ENCODE measurements around the gene RPS6KL1. TPM values are rescaled to one million over a fixed set of nuclear protein-coding genes. Genes with fewer than 3 reads are reported as not detected.

The RPS6KL1 gene
- total RNA-seq, 2 experiments from 2014 or later = 4.5 to 4.6 TPM

DNA sequence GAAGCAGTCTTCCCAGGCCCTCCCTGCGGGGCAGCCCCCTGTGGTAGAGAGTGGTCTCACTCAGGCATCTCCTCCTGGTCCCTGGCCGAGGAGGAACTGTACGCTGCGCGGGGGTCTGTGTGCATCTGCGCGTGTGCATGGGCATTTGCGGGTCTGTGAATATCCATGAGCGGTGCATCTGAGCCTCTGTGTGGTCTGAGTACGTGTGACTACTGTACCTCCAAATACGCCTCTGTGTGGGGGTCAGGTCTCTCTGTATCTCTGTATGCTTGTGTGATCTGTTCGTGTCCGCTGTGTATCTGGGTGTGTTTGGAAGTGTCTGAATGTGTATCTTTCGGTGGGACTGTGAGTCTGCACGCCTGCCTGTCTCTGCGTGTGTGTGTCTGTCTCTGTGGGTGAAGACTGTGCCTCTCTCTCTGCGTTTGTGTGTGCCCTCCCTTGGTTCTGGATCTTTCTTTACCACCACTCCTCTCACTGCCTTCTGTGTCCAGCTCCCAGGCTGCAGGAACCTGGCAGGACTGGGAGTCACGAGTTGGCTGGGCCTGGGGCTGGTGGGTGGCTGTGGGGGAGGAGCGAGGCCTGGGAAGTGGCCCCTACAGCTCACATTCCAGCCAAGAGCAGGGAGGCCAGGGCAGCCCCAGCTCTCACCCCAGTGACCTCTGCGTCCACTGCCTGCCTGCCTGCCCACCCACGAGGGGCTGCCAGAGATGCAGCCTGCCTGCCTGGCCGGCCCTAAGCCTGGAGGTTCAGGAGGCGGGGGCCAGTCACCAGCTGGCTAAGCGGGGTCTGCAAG is 33.4 kb upstream of the RPS6KL1 start:
- Mint-ChIP-seq H3K27ac (no peak overlapping the region), H3K36me3 (ENCODE audit: low read depth) (no peaks in the 10 kb centered on the region), H3K4me3 (no peak overlapping the region), H3K4me1 (no peaks in the 10 kb centered on the region), H3K9me3 (no peaks in the 10 kb centered on the region), H3K27me3 (peaks cover 14% of the 10 kb centered on the region)
- POLR2A ChIA-PET = no interaction called here
- CTCF ChIA-PET = interaction anchor here (1.6 kb wide), 2 partner anchors 8 kb away, joined by 4 to 6 read pairs; no protein-coding TSS in a partner anchor
- no peak for DNase-seq

DNA sequence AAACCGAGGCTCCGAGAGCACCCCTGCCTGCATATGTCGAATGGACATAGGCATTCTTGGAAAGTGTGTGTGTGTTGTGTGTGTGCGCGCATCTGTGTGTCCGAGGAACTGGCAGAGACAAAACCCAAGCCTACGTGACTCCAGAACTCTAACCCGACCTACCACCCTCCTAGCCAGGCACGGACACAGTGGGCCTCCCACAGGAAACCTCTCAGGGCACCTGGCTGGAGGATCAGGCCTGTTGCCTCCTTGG is 32.9 kb upstream of the RPS6KL1 start:
- H3K4me1 Mint-ChIP-seq = no peaks in the 10 kb centered on the region
- POLR2A ChIA-PET = no interaction called here

DNA sequence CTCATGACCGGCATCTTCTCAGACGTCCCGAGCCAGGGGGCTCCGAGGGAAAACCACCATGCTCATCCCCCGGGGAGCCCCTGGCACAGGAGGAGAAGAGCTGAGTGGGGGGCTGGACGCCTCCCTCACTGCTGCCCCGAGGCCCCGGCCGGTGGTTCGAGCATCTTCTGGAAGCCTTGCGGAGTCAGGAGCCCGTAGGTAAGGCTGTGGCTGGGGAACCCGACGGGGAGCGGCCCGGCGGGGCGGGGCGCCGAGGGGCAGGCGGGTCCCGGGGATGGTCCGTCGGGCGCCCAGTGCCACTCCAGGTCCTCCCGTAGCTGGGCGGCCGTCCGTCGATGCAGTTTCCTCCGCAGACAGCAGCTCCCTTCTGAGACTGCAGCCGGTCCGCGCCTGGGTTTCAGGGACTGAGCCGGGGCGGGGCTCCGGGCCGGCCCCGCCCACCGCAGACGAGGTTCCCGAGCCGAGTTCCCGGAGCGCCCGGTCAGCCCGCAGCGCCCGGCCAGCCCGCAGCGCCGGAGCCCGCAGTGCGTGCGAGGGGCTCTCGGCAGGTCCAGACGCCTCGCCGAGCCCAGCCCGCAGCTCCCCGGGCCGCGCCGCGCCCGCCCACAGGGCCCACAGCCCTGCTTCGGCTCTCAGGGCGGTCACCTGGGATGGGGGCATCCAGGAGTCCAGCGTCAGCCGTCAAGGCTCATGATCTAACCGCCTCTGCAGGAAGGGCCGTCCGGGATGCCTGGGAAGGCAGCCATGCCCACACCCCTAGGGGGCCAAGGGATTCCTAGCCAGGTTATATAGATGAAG is 32.4 kb upstream of the RPS6KL1 start, which contains the start of gene PGF:
Gene PGF (minus strand): TSS at position 369 of the 798 bp plus-strand sequence. CDS start 355 bp downstream, at position 14.
- CTCF ChIA-PET = interaction anchor here (0.6 to 2.0 kb wide), 7 partner anchors 9 to 110 kb away, joined by 3 to 7 read pairs (median 5); no protein-coding TSS in a partner anchor
- peak; percentile 28 for DNase-seq
- Mint-ChIP-seq H3K27ac (no peak within 1 kb of the TSS), H3K9me3 (no peaks in the 10 kb centered on the region), H3K4me1 (no peaks in the 10 kb centered on the region), H3K36me3 (ENCODE audit: low read depth) (no peaks in the 10 kb centered on the region), H3K27me3 (peaks cover 14% of the 10 kb centered on the region), H3K4me3 (peak within 1 kb of the TSS; percentile 48)
- POLR2A ChIA-PET = no interaction called here

More for the DNA sequence above, 32.9 kb upstream of the RPS6KL1 start:
- Mint-ChIP-seq H3K9me3 (no peaks in the 10 kb centered on the region), H3K27ac (no peak overlapping the region), H3K36me3 (ENCODE audit: low read depth) (no peaks in the 10 kb centered on the region), H3K27me3 (peaks cover 14% of the 10 kb centered on the region), H3K4me3 (peak overlapping the region; percentile 43)
- DNase-seq = no peak
- CTCF ChIA-PET = interaction anchor here (0.6 to 1.6 kb wide), 2 partner anchors 9 to 27 kb away, joined by 3 to 6 read pairs; no protein-coding TSS in a partner anchor

DNA sequence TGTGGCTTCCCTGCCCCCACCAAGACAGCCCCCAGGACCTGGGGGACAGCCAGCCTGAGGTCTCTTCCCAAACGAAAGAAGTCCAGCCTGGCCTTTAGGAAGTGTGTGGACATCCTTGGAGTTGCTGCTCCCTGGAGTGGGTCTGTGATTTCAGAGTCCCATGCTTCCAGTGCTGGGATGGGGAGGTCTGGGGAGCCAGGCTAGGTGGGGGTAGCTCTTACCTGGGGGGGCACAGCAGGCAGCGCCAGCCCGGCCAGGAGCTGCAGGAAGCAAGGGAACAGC is 31.8 kb upstream of the RPS6KL1 start:
- Mint-ChIP-seq H3K4me1 (no peaks in the 10 kb centered on the region), H3K4me3 (peak overlapping the region; percentile 48), H3K27me3 (peaks cover 14% of the 10 kb centered on the region), H3K9me3 (no peaks in the 10 kb centered on the region), H3K36me3 (ENCODE audit: low read depth) (no peaks in the 10 kb centered on the region), H3K27ac (no peak overlapping the region)
- POLR2A ChIA-PET = no interaction called here
- CTCF ChIA-PET = interaction anchor here (1.1 to 2.0 kb wide), 6 partner anchors 9 to 111 kb away, joined by 3 to 7 read pairs (median 6); no protein-coding TSS in a partner anchor
- no peak for DNase-seq

DNA sequence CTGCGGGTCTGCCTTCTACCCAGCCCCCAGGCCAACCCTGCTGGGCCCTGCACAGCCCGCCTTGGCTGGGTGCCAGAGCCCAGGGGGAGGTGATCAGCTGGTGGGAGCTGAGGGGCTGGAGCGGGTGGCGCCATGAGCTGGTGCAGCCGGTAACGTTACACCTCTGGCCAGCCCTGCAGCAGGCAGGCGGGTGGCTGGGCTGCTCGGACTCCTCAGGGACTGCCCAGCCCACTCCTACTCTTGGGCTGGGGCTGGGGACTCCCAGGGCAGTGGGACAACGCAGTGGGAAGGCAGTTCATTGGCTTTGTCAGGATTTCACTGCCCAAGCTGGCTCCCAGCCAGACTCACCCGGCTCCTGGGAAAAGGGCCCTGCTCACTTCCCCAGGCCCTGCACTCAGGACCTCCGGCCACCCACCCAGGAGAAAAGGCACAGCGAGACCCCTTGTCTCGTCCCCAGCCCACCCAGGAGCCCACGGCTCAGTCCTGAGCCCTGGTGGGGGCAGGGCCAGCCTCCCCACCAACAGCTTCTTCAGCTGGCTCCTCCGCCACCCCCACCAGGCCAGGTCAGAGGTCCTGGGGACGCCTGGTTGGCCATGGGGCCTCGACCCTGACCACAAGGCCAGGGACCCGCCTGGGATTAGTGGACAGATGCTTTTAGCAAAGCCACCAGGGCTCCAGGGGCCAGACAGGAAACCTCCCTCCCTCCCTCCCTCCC is 31.3 kb upstream of the RPS6KL1 start:
- CTCF ChIA-PET = interaction anchor here (0.6 to 2.0 kb wide), 9 partner anchors 8 to 111 kb away, joined by 3 to 7 read pairs (median 3); no protein-coding TSS in a partner anchor

DNA sequence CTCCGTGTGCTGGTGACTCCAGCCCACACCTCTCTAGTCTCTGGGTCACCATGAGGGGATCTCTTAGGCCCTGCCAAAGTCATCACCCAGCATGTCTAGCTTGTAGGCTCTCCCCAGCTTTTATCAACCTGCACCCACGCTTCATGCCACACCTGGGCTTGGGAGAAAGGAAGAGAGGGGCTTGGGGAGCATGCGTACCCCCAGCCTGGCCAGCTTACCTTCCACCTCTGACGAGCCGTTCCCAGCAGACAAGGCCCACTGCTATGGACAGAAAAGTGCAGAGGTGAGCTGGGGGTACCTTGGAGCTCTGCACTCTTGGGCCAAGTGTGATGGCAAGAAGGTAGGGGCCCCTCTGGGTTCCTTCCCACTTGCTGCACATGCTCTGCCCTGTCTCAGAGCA is 30.6 kb upstream of the RPS6KL1 start:
- POLR2A ChIA-PET = no interaction called here
- Mint-ChIP-seq H3K4me3 (no peak overlapping the region), H3K27ac (no peak overlapping the region), H3K9me3 (no peaks in the 10 kb centered on the region), H3K27me3 (peaks cover 14% of the 10 kb centered on the region), H3K36me3 (ENCODE audit: low read depth) (no peaks in the 10 kb centered on the region), H3K4me1 (no peaks in the 10 kb centered on the region)
- CTCF ChIA-PET = interaction anchor here (0.6 to 2.0 kb wide), 8 partner anchors 8 to 93 kb away, joined by 3 to 7 read pairs (median 3); no protein-coding TSS in a partner anchor
- no peak for DNase-seq

More for the DNA sequence above, 31.3 kb upstream of the RPS6KL1 start:
- no peaks in the 10 kb centered on the region for H3K4me1 Mint-ChIP-seq
- POLR2A ChIA-PET = no interaction called here
- peaks cover 14% of the 10 kb centered on the region for H3K27me3 Mint-ChIP-seq
- no peaks in the 10 kb centered on the region for H3K36me3 Mint-ChIP-seq (ENCODE audit: low read depth)
- H3K27ac Mint-ChIP-seq = no peak overlapping the region
- no peak for DNase-seq
- no peaks in the 10 kb centered on the region for H3K9me3 Mint-ChIP-seq
- no peak overlapping the region for H3K4me3 Mint-ChIP-seq

DNA sequence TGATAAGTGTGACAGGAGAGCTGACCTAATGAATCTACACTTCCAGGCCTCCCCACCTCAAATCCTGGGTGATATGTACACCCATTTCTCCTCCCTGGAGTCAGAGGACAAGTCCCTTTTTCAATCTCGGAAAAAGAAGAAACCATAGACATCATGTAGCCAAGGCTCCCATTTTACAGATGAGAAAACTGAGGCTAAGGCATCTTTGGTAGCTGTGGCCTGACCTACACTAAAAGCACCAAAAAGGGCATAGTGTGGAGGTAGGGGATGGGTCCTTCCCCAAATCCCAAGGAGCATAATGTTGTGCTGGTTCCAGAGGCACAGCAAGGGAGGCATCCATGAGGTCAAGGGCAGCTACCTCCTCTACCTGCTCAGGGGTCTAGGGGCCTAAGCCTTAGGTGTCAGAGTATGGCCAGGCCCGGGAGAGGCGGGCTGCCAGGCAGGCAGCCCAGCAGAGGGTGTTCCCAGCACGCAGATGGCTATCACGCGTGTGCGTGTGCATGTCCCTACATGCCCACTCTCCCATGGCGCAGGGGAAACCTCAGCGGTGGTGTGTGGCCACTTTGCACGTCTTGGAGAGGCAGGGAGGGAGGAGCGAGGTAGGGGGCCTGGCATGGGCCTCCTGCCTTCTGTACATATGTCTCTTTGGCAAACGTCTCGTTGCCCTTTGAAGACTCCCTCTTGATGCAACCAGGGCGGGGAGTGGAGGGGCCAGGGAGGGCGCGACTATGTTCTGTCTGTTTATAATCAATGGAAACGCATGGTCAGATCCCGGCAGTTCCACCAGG is 29.8 kb upstream of the RPS6KL1 start:
- POLR2A ChIA-PET = no interaction called here
- Mint-ChIP-seq H3K4me3 (no peak overlapping the region), H3K36me3 (ENCODE audit: low read depth) (no peaks in the 10 kb centered on the region), H3K27me3 (peaks cover 14% of the 10 kb centered on the region), H3K4me1 (no peaks in the 10 kb centered on the region), H3K9me3 (no peaks in the 10 kb centered on the region), H3K27ac (no peak overlapping the region)
- CTCF ChIA-PET = interaction anchor here (1.2 to 2.0 kb wide), 8 partner anchors 8 to 92 kb away, joined by 3 to 7 read pairs (median 3); no protein-coding TSS in a partner anchor
- no peak for DNase-seq

DNA sequence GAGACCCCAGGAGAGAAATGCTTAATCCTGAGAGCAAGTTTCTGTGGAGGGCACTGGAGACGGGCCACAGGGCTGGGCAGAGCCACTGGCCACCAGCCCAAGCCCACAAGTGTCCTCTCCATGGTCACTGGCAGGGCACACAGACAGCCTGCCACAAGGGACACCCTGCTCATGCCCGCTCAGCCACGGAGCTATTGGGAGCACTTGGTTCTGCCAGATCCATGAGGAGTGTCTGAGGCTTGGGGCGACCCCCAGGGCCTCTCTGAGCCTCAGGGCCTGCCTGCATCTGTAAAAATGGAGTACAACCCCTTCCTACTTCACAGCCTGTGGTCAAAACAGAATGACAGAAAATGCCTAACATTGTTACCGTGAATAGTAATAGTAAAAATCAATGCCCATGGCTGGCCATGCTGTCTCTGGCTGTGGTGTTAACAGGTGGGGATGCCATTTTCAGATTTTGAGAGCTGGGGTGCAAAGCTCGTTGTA is 29.2 kb upstream of the RPS6KL1 start:
- ChIA-PET CTCF (interaction anchor here (0.6 to 1.9 kb wide), 5 partner anchors 9 to 186 kb away, joined by 3 to 4 read pairs (median 3); no protein-coding TSS in a partner anchor), POLR2A (no interaction called here)
- Mint-ChIP-seq H3K27ac (no peak overlapping the region), H3K4me3 (no peak overlapping the region), H3K9me3 (no peaks in the 10 kb centered on the region), H3K27me3 (peaks cover 11% of the 10 kb centered on the region), H3K4me1 (no peaks in the 10 kb centered on the region), H3K36me3 (ENCODE audit: low read depth) (no peaks in the 10 kb centered on the region)
- no peak for DNase-seq

DNA sequence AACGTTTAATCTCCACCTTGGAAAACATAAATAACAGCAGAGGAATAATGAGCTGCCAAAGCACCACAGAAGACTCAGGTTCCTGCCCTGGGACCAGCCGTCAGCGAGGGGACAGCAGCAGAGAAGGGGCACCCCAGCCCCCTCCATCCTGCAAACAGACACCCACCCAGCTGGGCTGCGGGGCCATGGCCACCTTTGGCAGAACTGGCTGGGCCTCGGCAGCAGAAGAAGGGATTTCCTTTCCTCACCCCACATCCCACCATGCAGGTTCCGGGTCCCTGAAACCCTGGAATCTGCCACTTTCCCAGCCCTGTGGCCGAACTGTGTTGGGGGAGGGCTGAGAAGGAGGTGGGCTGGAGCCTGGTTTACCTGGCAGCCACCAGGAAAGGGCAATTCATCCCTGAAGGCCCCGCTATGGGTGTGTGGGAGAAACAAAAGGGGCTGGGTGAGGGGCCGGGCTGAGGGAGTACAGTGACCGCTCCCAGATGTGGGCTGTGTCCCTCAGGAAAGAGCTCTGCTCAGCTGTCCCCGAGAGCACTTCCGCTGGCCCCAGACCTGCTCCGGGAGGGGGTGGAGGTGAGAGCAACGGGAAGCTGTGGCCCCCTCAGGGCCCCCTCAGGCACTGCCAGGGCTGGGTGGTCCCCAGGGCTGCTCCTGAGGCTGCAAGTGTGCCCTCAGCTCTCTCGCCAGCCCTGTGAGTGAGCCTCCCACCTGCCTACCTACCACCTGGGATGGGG is 28.6 kb upstream of the RPS6KL1 start:
- no peaks in the 10 kb centered on the region for H3K36me3 Mint-ChIP-seq (ENCODE audit: low read depth)
- H3K27ac Mint-ChIP-seq = no peak overlapping the region
- ChIA-PET CTCF (interaction anchor here (0.6 to 1.9 kb wide), 4 partner anchors 9 to 187 kb away, joined by 3 to 4 read pairs (median 3); no protein-coding TSS in a partner anchor), POLR2A (no interaction called here)
- peaks cover 7% of the 10 kb centered on the region for H3K27me3 Mint-ChIP-seq
- H3K4me1 Mint-ChIP-seq = peaks cover 1% of the 10 kb centered on the region
- no peak overlapping the region for H3K4me3 Mint-ChIP-seq
- no peak for DNase-seq
- H3K9me3 Mint-ChIP-seq = no peaks in the 10 kb centered on the region

DNA sequence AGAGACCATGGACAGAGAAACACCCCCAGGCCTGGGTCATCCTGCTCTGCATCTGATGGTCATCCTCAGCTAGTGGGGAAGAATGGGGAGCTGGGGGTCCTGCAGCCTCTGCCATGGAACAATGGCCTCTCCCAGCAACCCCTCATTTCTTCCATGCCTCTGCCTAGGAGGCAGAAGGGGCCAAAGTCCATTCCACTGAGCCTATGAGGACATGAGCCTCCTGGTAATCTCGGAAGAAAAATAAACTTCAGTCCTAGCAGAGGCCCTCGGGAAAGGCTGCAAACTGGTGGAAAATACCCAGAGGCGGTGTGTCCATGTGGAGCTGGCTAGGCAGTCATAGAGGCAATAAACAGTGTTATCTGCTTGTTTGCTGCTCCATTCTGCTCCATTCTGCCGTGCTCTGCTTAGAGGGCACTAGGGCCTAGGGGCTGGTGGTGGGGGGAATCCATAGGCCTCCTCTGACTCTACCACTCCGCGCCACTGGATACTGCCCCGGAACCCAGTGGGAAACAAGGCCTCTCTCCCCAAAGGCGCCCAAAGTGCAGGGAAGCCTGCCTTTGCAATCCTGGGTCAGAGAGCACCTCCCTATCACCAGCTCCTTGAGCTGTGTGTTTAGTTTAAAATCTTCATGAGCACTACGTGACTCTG is 27.9 kb upstream of the RPS6KL1 start:
- CTCF ChIA-PET = interaction anchor here (1.1 to 1.9 kb wide), 2 partner anchors 10 to 38 kb away, joined by 3 to 4 read pairs; no protein-coding TSS in a partner anchor
- no peaks in the 10 kb centered on the region for H3K36me3 Mint-ChIP-seq (ENCODE audit: low read depth)

More for the DNA sequence above, 27.9 kb upstream of the RPS6KL1 start:
- H3K9me3 Mint-ChIP-seq = no peaks in the 10 kb centered on the region
- H3K4me1 Mint-ChIP-seq = peaks cover 7% of the 10 kb centered on the region
- H3K4me3 Mint-ChIP-seq = no peak overlapping the region
- no peak for DNase-seq
- peaks cover 2% of the 10 kb centered on the region for H3K27me3 Mint-ChIP-seq
- H3K27ac Mint-ChIP-seq = no peak overlapping the region
- POLR2A ChIA-PET = no interaction called here

All from activated CD4-positive, alpha-beta T cell treated with anti-CD3 and anti-CD28 coated beads, Interleukin-2, amount 10 ng/mL, durations not matched to agents 7 days and 5 days (primary cell).